Suprapubic skin (tissue), 4 donors: ENCODE measurements around the gene SGCD.

Experiments used
- EP300 ChIP-seq: sonication (generic); formaldehyde crosslinking; IDR thresholded peaks from one replicate; pipeline ENCODE4 v1.6.1; 2017; ENCODE audit warnings: antibody characterized with exemption
- POLR2A ChIP-seq, 2 donors: fragments of 450-650 bp; IDR thresholded peaks; one replicate each; pipeline ENCODE4 v1.6.1; 2017; ENCODE audit warnings: antibody characterized with exemption in 2 of 2, mild to moderate bottlenecking in 2 of 2, moderate library complexity in 2 of 2
- POLR2AphosphoS5 ChIP-seq, 3 donors: sonication (generic); formaldehyde crosslinking; IDR thresholded peaks; one replicate each; pipeline ENCODE4 v1.6.1; 2017; ENCODE audit warnings: antibody characterized with exemption in 3 of 3
- TF ChIP-seq, protein P1 (sequence below), 2 donors: fragments of 200-600 bp in 1 of 2; fragments of 450-650 bp in 1 of 2; sonication (generic) in 1 of 2; IDR thresholded peaks; one replicate each; pipeline ENCODE4 v1.5.1; 2016 to 2019; ENCODE audit warnings: antibody characterized with exemption in 2 of 2, mild to moderate bottlenecking in 1 of 2, moderate library complexity in 1 of 2

- TF ChIP-seq, protein P1, sequence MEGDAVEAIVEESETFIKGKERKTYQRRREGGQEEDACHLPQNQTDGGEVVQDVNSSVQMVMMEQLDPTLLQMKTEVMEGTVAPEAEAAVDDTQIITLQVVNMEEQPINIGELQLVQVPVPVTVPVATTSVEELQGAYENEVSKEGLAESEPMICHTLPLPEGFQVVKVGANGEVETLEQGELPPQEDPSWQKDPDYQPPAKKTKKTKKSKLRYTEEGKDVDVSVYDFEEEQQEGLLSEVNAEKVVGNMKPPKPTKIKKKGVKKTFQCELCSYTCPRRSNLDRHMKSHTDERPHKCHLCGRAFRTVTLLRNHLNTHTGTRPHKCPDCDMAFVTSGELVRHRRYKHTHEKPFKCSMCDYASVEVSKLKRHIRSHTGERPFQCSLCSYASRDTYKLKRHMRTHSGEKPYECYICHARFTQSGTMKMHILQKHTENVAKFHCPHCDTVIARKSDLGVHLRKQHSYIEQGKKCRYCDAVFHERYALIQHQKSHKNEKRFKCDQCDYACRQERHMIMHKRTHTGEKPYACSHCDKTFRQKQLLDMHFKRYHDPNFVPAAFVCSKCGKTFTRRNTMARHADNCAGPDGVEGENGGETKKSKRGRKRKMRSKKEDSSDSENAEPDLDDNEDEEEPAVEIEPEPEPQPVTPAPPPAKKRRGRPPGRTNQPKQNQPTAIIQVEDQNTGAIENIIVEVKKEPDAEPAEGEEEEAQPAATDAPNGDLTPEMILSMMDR (IDR thresholded peaks at IDR 0.05), result no peak
- TF ChIP-seq POLR2A (IDR thresholded peaks at IDR 0.05) (no peak), POLR2AphosphoS5 (IDR thresholded peaks at IDR 0.05) (no peak), EP300 (no peak)
Measured at GRCh38 chr5:156534906-156535485, 208.0 kb downstream of the SGCD start.
